Thoracic aorta (tissue), 2 donors: ENCODE data around the gene STX16. TPM values are rescaled to one million over a fixed set of nuclear protein-coding genes. Genes with fewer than 3 reads are reported as not detected.
"Not testable (repeated sequence)": the region's sequence is repeated elsewhere in the genome, so short reads cannot be mapped to it uniquely, and the experiment has no call there.

Source experiments
- ATAC-seq: fragments of 150-250 bp; one replicate; pipeline ENCODE4 v1.8.0; 2017; ENCODE audit warnings: low read depth; ENCODE audit not compliant: insufficient number of reproducible peaks, low FRiP score
- DNase-seq: peaks from one replicate; pipeline ENCODE4 v3.0.0-alpha.2; 2020; ENCODE audit warnings: low spot score
- H3K27ac ChIP-seq, 2 donors: fragments of 200-600 bp; sonication (generic); 1 replicate in 1 of 2; 2 replicates in 1 of 2; pipeline ENCODE4 v1.5.1; 2016; ENCODE audit warnings: mild to moderate bottlenecking in 2 of 2, moderate library complexity in 2 of 2
- H3K27me3 ChIP-seq: fragments of 200-600 bp; sonication (generic); replicated peaks from 2 replicates; pipeline ENCODE4 v1.6.0; 2016; ENCODE audit warnings: mild to moderate bottlenecking; ENCODE audit not compliant: insufficient read depth
- H3K36me3 ChIP-seq: fragments of 200-600 bp; sonication (generic); one replicate; pipeline ENCODE4 v1.5.1; 2016
- H3K4me1 ChIP-seq, 2 donors: fragments of 200-600 bp; sonication (generic); 1 replicate in 1 of 2; 2 replicates in 1 of 2; pipeline versions ENCODE4 v1.5.1 to v1.6.0; 2016; ENCODE audit warnings: low read depth in 2 of 2, mild to moderate bottlenecking in 1 of 2; ENCODE audit not compliant: control insufficient read depth in 1 of 2
- H3K4me3 ChIP-seq: fragments of 200-600 bp; sonication (generic); 2 replicates; pipeline ENCODE4 v1.5.1; 2016; ENCODE audit warnings: mild to moderate bottlenecking
- H3K9me3 ChIP-seq: fragments of 200-600 bp; sonication (generic); 2 replicates; pipeline ENCODE4 v1.5.1; 2016
- CTCF ChIP-seq: fragments of 200-600 bp; sonication (generic); IDR thresholded peaks from one replicate; pipeline ENCODE4 v1.5.1; 2019; ENCODE audit warnings: antibody characterized with exemption
- total RNA-seq, 2 donors: library from RNA; depleted of rRNA; stranded (reverse); fragments of >200 nt; gene quantifications; one replicate each; pipeline versions ENCODE4 v1.1.0 to v1.2.3, GENCODE V29; 2016

The STX16 gene
- total RNA-seq, 2 donors from 2014 or later: 66.3 to 109 TPM

GRCh38 chr20:58719971-58720371 lies 68.9 kb downstream of the STX16 start:
- DNase-seq (no peak), ATAC-seq (no peak)
- no peak for TF ChIP-seq CTCF
- H3K36me3 ChIP-seq: no peaks in the 10 kb centered on the region
- no peaks in the 10 kb centered on the region for H3K4me1 ChIP-seq
- H3K4me3 ChIP-seq: no peak overlapping the region
- H3K9me3 ChIP-seq: no peaks in the 10 kb centered on the region
- H3K27ac ChIP-seq: no peak overlapping the region
- no peaks in the 10 kb centered on the region for H3K27me3 ChIP-seq

GRCh38 chr20:58720890-58721289 lies 69.8 kb downstream of the STX16 start:
- no peak for TF ChIP-seq CTCF
- no peak overlapping the region for H3K4me3 ChIP-seq
- H3K9me3 ChIP-seq: no peaks in the 10 kb centered on the region
- no peak overlapping the region for H3K27ac ChIP-seq
- H3K27me3 ChIP-seq: no peaks in the 10 kb centered on the region
- no peaks in the 10 kb centered on the region for H3K36me3 ChIP-seq
- ATAC-seq (no peak), DNase-seq (no peak)
- H3K4me1 ChIP-seq: no peaks in the 10 kb centered on the region

GRCh38 chr20:58721951-58722778 lies 71.1 kb downstream of the STX16 start:
- ATAC-seq (no peak), DNase-seq (no peak)
- Histone ChIP-seq H3K4me1 (no peaks in the 10 kb centered on the region), H3K9me3 (no peaks in the 10 kb centered on the region), H3K27ac (no peak overlapping the region), H3K4me3 (no peak overlapping the region), H3K36me3 (no peaks in the 10 kb centered on the region), H3K27me3 (no peaks in the 10 kb centered on the region)
- no peak for TF ChIP-seq CTCF

- Histone ChIP-seq H3K36me3 (no peaks in the 10 kb centered on the region), H3K27ac (no peak overlapping the region), H3K4me1 (no peaks in the 10 kb centered on the region), H3K27me3 (no peaks in the 10 kb centered on the region), H3K9me3 (peaks cover 6% of the 10 kb centered on the region), H3K4me3 (no peak overlapping the region)
- ATAC-seq (no peak), DNase-seq (no peak)
- no peak for TF ChIP-seq CTCF
Measured at GRCh38 chr20:58722877-58723627, 72.0 kb downstream of the STX16 start.

GRCh38 chr20:58723628-58723984 lies 72.5 kb downstream of the STX16 start:
- H3K27me3 ChIP-seq: no peaks in the 10 kb centered on the region
- DNase-seq: no peak
- H3K36me3 ChIP-seq: no peaks in the 10 kb centered on the region
- H3K4me1 ChIP-seq: no peaks in the 10 kb centered on the region
- H3K9me3 ChIP-seq: peaks cover 6% of the 10 kb centered on the region
- TF ChIP-seq CTCF: no peak
- no peak for ATAC-seq
- no peak overlapping the region for H3K27ac ChIP-seq
- H3K4me3 ChIP-seq: no peak overlapping the region

GRCh38 chr20:58726156-58726555 lies 75.1 kb downstream of the STX16 start:
- not testable (repeated sequence) for H3K36me3 ChIP-seq, H3K4me1 ChIP-seq, ATAC-seq, H3K27ac ChIP-seq, DNase-seq, H3K9me3 ChIP-seq, H3K27me3 ChIP-seq, H3K4me3 ChIP-seq
